Skeletal muscle satellite cell (primary cell): ENCODE results near the gene ADAM12.

Source experiments
- H3K27me3 ChIP-seq: 2 replicates; pipeline ENCODE4 v1.7.0; 2013; ENCODE audit warnings: low read length; ENCODE audit not compliant: control insufficient read depth, insufficient read depth
- H3K36me3 ChIP-seq: 2 replicates; pipeline ENCODE4 v1.7.0; 2013; ENCODE audit warnings: mild to moderate bottlenecking, control low read depth, low read length; ENCODE audit not compliant: insufficient read depth
- H3K4me1 ChIP-seq: 2 replicates; pipeline ENCODE4 v1.7.0; 2013; ENCODE audit warnings: low read length; ENCODE audit not compliant: control insufficient read depth, insufficient read depth
- H3K4me2 ChIP-seq: 2 replicates; pipeline ENCODE4 v1.7.0; 2013; ENCODE audit warnings: mild to moderate bottlenecking, low read length
- H3K4me3 ChIP-seq: 2 replicates; pipeline ENCODE4 v1.7.0; 2013; ENCODE audit warnings: low read length
- H3K9ac ChIP-seq: 2 replicates; pipeline ENCODE4 v1.7.0; 2013; ENCODE audit warnings: mild to moderate bottlenecking, low read depth, low read length, moderate library complexity
- H3K9me3 ChIP-seq: replicated peaks from 2 replicates; pipeline ENCODE4 v1.7.0; 2013; ENCODE audit warnings: mild to moderate bottlenecking, control low read depth, low read length

The ADAM12 gene

GRCh38 chr10:126302826-126303665 lies 85.2 kb downstream of the ADAM12 start:
- Histone ChIP-seq H3K27me3 (no peaks in the 10 kb centered on the region), H3K9me3 (no peaks in the 10 kb centered on the region), H3K9ac (no peak overlapping the region), H3K4me3 (no peak overlapping the region), H3K4me1 (no peaks in the 10 kb centered on the region), H3K4me2 (no peak overlapping the region), H3K36me3 (no peaks in the 10 kb centered on the region)

GRCh38 chr10:126302476-126302756 lies 85.9 kb downstream of the ADAM12 start:
- Histone ChIP-seq H3K4me3 (no peak overlapping the region), H3K4me1 (no peaks in the 10 kb centered on the region), H3K9ac (no peak overlapping the region), H3K4me2 (no peak overlapping the region), H3K27me3 (no peaks in the 10 kb centered on the region), H3K36me3 (no peaks in the 10 kb centered on the region), H3K9me3 (no peaks in the 10 kb centered on the region)

- H3K4me1 ChIP-seq = no peaks in the 10 kb centered on the region
- no peaks in the 10 kb centered on the region for H3K9me3 ChIP-seq
- no peak overlapping the region for H3K4me3 ChIP-seq
- no peaks in the 10 kb centered on the region for H3K27me3 ChIP-seq
- no peak overlapping the region for H3K4me2 ChIP-seq
- H3K9ac ChIP-seq = no peak overlapping the region
- no peaks in the 10 kb centered on the region for H3K36me3 ChIP-seq
Measured at GRCh38 chr10:126301701-126302475, 86.4 kb downstream of the ADAM12 start.

DNA sequence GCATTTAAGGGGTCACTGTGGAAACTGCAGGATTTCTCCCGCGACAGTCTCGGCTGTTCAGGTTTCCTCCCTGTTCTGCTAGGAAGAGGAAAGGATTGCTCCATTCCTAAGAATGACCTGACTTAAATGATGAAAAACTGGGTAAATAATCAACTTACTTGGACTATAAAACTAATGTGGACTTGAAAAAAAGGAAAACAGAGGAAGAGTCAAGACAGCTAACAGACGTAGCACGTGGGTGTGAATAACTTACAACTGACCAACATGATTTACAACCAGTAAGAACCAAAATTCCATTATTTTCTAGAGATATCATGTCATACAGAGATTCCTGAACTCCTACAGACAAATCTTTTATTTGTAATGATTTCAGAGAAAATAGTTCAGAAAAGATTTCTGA lies 93.8 kb downstream of the ADAM12 start:
- Histone ChIP-seq H3K9ac (no peak overlapping the region), H3K4me1 (no peaks in the 10 kb centered on the region), H3K27me3 (no peaks in the 10 kb centered on the region), H3K9me3 (no peaks in the 10 kb centered on the region), H3K4me2 (no peak overlapping the region), H3K4me3 (no peak overlapping the region), H3K36me3 (no peaks in the 10 kb centered on the region)

DNA sequence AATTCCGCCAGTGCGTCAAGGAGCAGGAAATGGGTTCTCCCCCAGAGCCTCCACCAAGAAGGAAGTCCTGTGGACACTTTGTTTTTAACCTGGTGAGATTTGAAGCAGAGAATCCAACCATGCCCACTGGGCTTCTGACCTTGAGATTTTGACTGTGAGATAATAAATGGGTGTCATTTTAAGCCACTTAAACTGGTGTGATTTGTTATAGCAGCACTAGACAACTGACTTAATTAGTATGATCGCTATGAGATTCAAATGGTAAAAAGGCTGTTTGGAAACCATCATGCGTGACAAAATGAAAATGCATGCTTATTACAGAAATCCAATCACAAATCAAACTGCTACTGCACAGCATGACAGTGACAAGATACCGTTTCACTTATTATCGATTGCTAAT lies 98.0 kb downstream of the ADAM12 start:
- Histone ChIP-seq H3K27me3 (no peaks in the 10 kb centered on the region), H3K4me2 (no peak overlapping the region), H3K9ac (no peak overlapping the region), H3K4me1 (no peaks in the 10 kb centered on the region), H3K36me3 (peaks cover 5% of the 10 kb centered on the region), H3K4me3 (no peak overlapping the region), H3K9me3 (no peaks in the 10 kb centered on the region)

DNA sequence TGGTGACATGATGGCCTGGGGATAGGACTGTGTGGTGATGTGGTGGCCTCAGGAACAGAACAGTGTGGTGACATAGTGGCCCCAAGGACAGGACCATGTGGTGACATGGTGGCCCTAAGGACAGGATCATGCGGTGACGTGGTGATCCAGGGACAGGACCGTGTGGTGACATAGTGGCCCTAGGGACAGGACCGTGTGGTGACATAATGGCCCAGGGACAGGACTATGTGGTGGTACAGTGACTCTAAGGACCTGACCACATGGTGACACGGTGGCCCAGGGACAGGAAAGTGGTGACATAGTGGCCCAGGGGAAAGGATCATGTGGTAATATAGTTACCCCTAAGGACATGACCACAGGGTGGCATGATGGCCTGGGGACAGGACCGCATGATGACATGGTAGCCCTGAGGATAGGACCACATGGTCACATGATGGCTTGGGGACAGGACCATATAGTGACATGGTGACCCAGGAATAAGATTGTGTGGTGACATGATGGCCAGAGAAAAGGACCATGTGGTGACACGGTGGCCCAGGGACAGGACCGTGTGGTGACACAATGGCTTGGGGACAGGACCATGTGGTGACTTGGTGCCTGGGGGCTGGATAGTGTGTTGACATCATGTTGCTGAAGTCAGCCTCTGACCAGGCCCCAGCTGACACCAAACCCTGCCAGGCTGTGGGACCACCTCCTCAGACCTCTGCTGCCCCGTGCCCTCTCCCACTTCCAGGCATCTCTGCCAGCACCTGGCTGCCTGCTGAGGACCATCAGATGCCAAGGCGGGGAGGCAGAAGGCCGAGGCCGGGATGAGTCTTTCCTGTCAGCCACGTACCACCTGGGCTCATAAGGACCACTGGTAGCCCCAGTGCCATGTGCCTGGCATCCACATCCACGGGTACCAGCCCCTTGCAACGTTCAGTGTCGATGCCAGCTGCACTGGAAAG lies 99.5 kb downstream of the ADAM12 start:
- Histone ChIP-seq H3K4me2 (no peak overlapping the region), H3K4me1 (no peaks in the 10 kb centered on the region), H3K36me3 (peaks cover 5% of the 10 kb centered on the region), H3K9ac (no peak overlapping the region), H3K9me3 (no peaks in the 10 kb centered on the region), H3K4me3 (no peak overlapping the region), H3K27me3 (no peaks in the 10 kb centered on the region)

GRCh38 chr10:126286256-126286780 lies 102.0 kb downstream of the ADAM12 start:
- H3K36me3 ChIP-seq = peaks cover 5% of the 10 kb centered on the region
- H3K27me3 ChIP-seq = no peaks in the 10 kb centered on the region
- no peak overlapping the region for H3K9ac ChIP-seq
- no peak overlapping the region for H3K4me3 ChIP-seq
- H3K9me3 ChIP-seq = no peaks in the 10 kb centered on the region
- H3K4me2 ChIP-seq = no peak overlapping the region
- H3K4me1 ChIP-seq = no peaks in the 10 kb centered on the region

- H3K9me3 ChIP-seq = no peaks in the 10 kb centered on the region
- no peaks in the 10 kb centered on the region for H3K4me1 ChIP-seq
- peaks cover 9% of the 10 kb centered on the region for H3K36me3 ChIP-seq
- no peak overlapping the region for H3K4me3 ChIP-seq
- H3K27me3 ChIP-seq = no peaks in the 10 kb centered on the region
- H3K9ac ChIP-seq = no peak overlapping the region
- H3K4me2 ChIP-seq = no peak overlapping the region
Measured at GRCh38 chr10:126283307-126283706, 105.0 kb downstream of the ADAM12 start.

GRCh38 chr10:126278851-126279250 lies 109.4 kb downstream of the ADAM12 start:
- Histone ChIP-seq H3K4me1 (no peaks in the 10 kb centered on the region), H3K9me3 (no peaks in the 10 kb centered on the region)

GRCh38 chr10:126277181-126277580 lies 111.1 kb downstream of the ADAM12 start:
- Histone ChIP-seq H3K9me3 (no peaks in the 10 kb centered on the region), H3K36me3 (peaks cover 8% of the 10 kb centered on the region), H3K4me2 (no peak overlapping the region)

More at GRCh38 chr10:126278851-126279250, 109.4 kb downstream of the ADAM12 start:
- peaks cover 8% of the 10 kb centered on the region for H3K36me3 ChIP-seq
- no peak overlapping the region for H3K9ac ChIP-seq
- no peak overlapping the region for H3K4me2 ChIP-seq
- H3K4me3 ChIP-seq = no peak overlapping the region
- no peaks in the 10 kb centered on the region for H3K27me3 ChIP-seq

DNA sequence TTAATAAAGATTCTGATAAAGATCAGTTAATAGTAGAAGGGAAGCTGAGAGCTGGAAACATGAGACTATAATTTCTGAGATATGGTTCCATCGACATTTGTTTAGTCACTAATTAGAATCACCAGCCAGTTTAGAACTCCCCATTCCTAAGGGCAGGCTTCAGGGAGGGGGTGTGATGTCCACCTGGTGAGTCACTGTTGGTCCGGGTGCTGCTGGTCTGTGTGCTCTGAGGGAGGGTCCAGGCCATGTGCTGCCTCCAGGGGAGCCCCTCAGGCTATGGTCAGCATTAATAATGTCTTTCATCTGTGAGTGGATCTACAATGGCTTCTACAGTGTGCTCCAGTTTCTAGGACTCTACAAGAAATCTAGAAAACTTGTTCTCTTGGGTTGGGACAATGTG lies 115.8 kb downstream of the ADAM12 start:
- no peaks in the 10 kb centered on the region for H3K27me3 ChIP-seq
- H3K4me1 ChIP-seq = peaks cover 12% of the 10 kb centered on the region
- no peaks in the 10 kb centered on the region for H3K9me3 ChIP-seq
- no peak overlapping the region for H3K4me2 ChIP-seq
- no peak overlapping the region for H3K9ac ChIP-seq
- no peak overlapping the region for H3K4me3 ChIP-seq
- peaks cover 3% of the 10 kb centered on the region for H3K36me3 ChIP-seq

More at GRCh38 chr10:126277181-126277580, 111.1 kb downstream of the ADAM12 start:
- Histone ChIP-seq H3K4me1 (no peaks in the 10 kb centered on the region), H3K4me3 (no peak overlapping the region), H3K9ac (no peak overlapping the region), H3K27me3 (no peaks in the 10 kb centered on the region)
